HuH-7 (cell line): ENCODE measurements around the gene NDOR1.

ENCODE experiments used
- DNase-seq: peaks from one replicate; pipeline ENCODE4 v3.0.0; 2011; ENCODE audit warnings: low spot score

The NDOR1 gene

GRCh38 chr9:137182836-137183235 is 22.7 kb upstream of the NDOR1 start:
- no peak for DNase-seq

DNA sequence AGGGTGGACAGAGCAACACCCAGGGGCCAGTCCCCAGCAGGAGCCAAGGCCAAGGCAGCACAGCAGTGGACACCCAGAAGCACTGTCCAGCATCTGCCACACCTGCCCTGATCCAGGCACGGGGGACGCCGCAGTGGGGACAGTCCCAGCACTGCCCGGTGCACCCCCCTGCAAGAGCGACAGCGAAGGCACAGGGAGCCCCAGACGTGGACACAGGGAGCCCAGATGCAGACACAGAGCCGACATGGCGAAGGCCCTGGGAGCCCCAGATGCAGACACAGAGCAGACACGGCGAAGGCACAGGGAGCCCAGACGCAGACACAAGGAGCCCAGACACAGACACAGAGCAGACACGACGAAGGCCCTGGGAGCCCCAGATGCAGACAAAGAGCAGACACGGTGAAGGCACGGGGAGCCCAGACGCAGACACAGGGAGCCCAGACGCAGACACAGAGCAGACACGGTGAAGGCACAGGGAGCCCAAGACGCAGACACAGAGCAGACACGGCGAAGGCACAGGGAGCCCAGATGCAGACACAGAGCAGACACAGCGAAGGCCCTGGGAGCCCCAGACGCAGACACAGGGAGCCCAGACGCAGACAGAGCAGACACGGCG is 21.4 kb upstream of the NDOR1 start:
- DNase-seq: no peak

DNA sequence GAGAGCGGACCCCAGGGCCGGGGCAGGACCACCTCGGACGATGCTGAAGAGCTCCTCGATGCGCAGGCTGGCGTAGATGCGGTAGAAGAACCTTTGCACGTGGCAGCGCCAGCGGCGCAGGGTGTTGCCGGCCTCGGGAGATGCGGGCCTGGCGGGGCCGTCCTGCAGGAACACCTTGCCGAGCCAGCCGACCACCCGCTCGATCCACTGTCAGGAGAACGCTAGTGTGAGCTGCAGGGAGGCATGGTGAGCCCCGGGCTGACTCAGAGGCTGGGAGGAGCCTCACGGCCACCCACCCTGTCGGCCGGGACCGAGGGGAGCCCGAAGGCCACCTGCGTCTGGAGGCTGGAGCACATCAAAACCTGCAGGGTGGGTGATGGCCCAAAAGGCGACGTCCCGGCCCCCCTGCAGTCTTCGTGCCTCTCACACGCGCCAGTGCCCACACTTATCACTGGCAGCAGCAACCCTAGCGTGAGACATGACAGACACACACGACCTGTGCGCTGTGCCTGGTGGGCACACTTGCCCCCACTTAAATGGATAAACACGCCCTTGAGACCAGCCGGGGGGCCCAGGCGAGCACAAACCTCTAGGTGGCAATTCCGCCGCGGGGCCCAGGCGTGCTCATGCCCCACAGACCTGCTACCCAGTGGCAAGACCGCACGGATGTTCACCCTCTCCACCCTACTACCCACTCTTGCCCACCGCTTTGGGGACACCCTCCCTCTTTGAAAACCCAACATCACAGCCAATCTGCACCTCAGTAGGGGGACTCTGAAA is 20.4 kb upstream of the NDOR1 start:
- no peak for DNase-seq

DNA sequence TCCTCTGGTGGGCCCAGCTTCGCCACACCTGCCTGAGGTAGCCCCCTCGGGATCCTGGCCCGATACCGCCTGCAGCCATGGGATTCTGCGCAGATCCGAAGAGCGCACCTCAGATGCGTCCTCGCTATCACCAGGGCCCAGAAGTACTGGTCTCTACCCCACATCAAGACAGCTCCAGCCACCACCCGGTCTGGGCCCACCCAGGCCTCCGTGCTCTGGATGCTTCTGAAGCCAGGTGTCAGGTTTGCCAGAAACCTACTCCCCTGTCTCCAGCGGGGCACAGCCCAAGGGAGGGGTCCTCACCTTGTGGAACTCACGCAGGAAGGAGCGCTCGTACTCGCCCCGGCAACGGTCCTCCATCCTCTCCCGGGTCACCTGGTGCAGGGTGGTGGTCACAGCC is 19.6 kb upstream of the NDOR1 start:
- DNase-seq: no peak

GRCh38 chr9:137186385-137186784 is 19.1 kb upstream of the NDOR1 start:
- no peak for DNase-seq

DNA sequence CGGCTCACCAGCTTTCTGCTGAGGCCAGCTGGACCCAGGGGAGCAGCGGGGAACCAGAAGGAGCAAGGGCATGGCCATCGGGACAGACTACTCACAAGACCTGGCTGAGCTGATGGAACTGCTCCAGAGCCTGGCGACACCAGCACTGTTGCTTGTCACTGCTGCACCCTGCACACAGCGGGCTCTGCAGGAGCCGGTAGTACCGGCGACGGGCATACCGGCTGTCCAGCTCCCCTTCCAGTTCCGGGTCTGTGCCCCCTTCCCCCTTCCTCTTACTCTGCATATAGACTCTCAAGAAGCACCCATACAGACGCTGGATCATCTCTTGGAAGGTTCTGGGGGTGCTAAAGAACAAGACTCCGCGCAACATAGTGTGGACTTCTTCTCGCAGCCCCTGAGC is 18.1 kb upstream of the NDOR1 start:
- DNase-seq: no peak

- DNase-seq: no peak
Observed at GRCh38 chr9:137188086-137188489, 17.4 kb upstream of the NDOR1 start.

GRCh38 chr9:137188490-137189296 is 16.8 kb upstream of the NDOR1 start, which contains the start of the genes ANAPC2 and SSNA1:
Gene ANAPC2, minus strand, starts transcription at chr9:137188560. Its CDS starts 28 bp downstream, at chr9:137188532.
Gene SSNA1, plus strand, starts transcription at chr9:137188676. Its CDS starts 51 bp downstream, at chr9:137188727.
- DNase-seq: peak; percentile 97

GRCh38 chr9:137189297-137190295 is 15.9 kb upstream of the NDOR1 start:
- no peak for DNase-seq

GRCh38 chr9:137190315-137190856 is 15.1 kb upstream of the NDOR1 start:
- no peak for DNase-seq

- no peak for DNase-seq
Observed at GRCh38 chr9:137191245-137191644, 14.3 kb upstream of the NDOR1 start.

DNA sequence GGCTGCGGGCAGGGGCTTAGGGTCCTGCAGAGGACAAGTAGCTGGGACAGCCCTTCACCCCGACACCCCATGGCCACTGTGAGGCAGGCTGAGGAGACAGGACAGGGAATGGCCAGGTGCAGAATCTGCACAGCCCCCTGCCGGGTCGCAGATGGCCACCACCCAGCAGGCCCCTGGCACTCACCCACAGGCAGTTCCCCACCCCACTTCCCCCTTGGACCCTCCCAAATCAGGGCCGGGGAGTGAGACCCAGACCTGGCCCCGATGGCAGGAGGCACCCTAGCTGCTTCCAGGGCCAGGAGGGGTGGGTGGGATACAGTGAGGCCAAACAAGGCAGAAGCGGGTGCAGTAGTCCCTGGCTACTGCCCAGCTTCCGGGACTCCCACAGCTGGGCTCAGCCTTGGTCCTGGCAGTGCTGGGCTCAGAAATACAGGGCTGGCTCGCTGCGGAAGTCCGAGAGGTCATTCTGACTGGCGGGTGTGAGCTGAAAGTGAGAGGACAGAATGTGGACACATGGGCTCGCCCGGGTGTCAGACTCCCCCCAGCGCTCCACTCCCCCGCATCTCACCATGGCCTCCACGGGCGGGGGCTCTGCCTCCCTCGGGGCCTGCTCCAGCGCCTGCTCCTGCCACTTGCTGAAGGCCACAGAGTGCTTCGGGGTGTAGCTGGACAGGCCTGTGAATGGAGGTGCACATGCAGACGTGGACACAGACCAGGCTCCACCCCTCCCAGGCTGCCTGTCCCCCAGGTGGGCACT is 13.6 kb upstream of the NDOR1 start:
- DNase-seq: no peak

DNA sequence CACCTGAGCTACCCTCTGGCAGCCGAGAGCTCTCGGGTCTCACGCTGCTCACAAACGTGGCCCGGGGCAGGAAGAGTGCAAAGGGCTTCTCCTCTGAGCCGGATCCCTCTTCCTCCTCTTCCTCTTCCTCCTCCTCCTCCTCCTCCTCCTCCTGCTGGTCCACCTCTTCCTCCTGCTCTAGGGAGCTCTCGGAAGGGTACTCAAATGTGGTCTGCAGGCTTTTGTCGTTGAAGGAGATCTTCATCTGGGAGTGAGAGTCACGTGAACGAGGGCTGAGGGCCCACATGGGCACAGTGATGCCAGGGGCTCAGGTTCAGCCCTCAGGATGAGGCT is 13.1 kb upstream of the NDOR1 start:
- no peak for DNase-seq

- DNase-seq: no peak
Observed at GRCh38 chr9:137192859-137193258, 12.6 kb upstream of the NDOR1 start.

- DNase-seq: no peak
Observed at GRCh38 chr9:137193771-137194170, 11.7 kb upstream of the NDOR1 start.

GRCh38 chr9:137194388-137194787 is 11.1 kb upstream of the NDOR1 start:
- no peak for DNase-seq

GRCh38 chr9:137194909-137195308 is 10.6 kb upstream of the NDOR1 start:
- DNase-seq: no peak

GRCh38 chr9:137195525-137196220 is 9.8 kb upstream of the NDOR1 start:
- DNase-seq: no peak

DNA sequence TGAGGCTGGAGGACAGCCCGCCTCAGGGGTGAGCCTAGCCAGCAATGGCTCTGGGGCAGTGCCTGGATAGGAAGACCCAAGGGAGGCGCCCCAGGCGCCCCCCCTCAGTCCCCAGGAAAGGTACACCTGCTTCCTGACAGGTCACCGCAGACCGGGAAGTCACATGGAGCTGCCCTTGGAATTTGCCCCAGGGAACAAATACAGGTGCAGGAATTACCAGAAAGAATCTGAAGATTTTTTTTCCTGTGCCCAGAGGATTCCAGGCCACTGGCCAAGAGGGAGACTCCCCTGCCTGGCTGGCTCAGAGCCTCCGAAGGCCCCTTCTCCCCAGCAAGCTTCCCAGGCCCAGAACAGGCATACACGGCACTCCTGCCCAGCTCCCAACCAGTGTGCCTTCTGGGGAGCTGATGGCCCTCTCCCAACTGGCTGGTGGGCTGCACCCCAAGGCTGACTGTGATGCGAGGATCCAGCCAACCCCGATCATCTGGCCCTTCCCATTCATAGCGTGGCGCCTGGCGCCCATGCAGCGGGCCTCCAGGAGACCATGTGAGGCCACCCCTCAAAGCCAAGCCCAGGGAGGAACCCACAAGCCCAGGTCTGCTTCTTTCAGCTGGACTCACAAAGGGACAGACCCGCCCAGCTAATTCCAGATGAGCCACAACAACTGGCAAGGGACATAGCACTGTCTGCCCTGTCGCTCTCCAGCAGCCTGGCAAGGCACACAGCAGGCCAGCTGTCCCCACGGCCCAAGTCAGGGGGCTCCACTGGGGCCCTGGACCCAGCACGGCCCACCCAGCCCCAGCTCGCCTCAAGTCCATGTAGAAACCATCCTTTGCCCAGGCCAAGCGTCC is 7.2 kb upstream of the NDOR1 start:
- DNase-seq: no peak
